Measurements from ENCODE around the gene NEDD4L.
"Not testable (repeated sequence)": the region's sequence is repeated elsewhere in the genome, so short reads cannot be mapped to it uniquely, and the experiment has no call there.

The NEDD4L gene

DNA sequence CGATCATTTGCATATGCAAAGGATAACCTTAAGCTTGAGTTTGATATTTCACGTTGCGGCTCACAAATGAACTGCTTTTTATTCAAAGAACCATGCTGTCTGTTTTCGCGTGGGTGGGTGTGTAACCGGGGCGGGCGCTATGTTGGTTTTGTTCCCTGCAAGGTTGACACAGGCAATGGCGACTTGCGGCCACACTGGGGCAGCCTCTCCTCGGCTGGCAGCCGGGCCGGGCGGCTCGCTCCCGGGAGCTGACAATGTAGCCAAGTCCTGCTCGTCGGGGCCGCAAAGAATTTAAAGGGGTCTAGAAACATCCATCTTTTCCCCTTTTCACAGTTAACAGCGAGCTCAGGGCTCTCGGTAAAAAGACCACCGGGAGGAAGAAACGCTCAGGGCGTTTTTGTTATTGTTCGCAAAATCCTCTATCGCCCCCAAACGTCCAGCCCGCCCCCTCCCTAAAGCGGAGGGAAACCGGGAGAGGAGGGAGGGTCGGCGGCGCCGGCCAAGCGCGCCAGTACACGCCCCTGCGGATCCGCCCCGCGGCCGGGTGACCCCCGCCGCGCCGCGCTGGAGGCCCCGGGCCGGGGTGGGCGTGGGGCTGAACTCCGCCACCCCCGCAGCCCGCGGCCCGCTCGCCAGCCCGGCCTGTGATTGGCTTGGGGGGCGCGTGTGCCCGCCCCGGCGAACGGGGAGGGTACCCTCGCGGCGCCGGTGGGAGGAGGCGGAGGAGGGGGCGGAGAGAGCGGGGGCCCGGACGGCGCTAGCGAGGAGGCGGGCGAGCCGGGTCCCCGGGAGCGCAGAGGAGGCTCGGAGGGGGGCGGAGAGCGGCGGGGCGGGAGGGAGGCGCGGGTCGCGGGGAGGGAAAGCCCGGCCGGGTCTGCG, at the start of gene NEDD4L:
TSS of gene NEDD4L (plus strand) at position 736 of the 879 bp plus-strand sequence. CDS start 435 bp downstream, outside the sequence.
- DNase-seq (ENCODE audit: low read depth in 2 of 2, low spot score in 1 of 2): peak; percentile 60 to 71

- DNase-seq (ENCODE audit: low read depth in 2 of 2, low spot score in 1 of 2): no peak
Observed at GRCh38 chr18:57995331-57995730, 48.7 kb upstream of the NEDD4L start.

DNA sequence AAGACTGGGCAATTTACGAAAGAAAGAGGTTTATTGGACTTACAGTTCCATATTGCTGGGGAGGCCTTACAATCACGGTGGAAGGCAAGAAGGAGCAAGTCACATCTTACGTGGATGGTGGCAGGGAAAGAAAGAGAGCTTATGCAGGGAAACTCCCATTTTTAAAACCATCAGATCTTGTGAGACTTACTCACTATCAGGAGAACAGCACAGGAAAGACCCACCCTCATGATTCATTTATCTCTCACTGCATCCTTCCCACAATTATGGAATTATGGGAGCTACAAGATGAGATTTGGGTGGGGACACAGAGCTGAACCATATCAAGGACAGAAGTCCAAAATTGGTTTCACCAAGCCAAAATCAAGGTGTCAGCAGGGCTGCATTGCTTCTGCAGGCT, 47.1 kb upstream of the NEDD4L start:
- DNase-seq (ENCODE audit: low read depth in 2 of 2, low spot score in 1 of 2): not testable (repeated sequence)

GRCh38 chr18:57997820-57998219, 46.2 kb upstream of the NEDD4L start:
- no peak for DNase-seq (ENCODE audit: low read depth in 2 of 2, low spot score in 1 of 2)

- no peak for DNase-seq (ENCODE audit: low read depth in 2 of 2, low spot score in 1 of 2)
Observed at GRCh38 chr18:57998461-57998860, 45.6 kb upstream of the NEDD4L start.

DNA sequence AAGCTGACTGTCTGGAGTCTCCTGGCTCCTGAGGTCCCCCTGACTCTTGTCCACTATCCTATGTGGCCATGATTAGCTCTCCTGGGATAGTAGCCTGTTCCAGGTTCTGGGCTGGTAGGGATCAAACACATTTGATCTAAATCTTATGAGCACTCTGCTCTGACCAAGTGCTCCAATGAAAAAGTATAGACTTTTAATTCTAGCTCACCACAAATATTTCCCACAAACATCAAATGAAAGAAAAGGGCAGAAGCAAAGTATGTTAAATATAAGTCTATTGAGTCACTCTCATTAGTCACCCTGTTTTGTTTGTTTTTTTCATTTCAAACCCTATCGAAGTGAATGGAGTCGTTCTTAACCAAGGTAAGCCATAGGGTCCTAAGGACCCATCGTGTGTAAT, 39.7 kb upstream of the NEDD4L start:
- no peak for DNase-seq (ENCODE audit: low read depth in 2 of 2, low spot score in 1 of 2)

DNA sequence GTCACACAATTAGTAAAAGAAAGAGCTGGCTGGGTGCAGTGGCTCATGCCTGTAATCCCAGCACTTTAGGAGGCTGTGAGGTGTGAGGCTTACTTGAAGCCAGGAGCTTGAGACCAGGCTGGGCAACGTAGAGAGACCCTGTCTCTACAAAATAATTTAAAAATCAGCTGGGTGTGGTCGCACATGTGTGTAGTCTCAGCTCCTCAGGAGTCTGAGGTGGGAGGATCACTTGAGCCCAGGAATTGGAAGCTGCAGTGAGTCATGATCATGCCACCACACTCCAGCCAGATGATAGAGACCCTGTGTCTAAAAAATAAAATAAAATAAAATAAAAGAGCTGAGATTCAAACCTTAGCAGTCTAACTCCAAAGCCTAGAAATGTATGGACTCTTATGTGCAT, 39.0 kb upstream of the NEDD4L start:
- DNase-seq (ENCODE audit: low read depth in 2 of 2, low spot score in 1 of 2): no peak

- no peak for DNase-seq (ENCODE audit: low read depth in 2 of 2, low spot score in 1 of 2)
Observed at GRCh38 chr18:58005885-58006523, 38.0 kb upstream of the NEDD4L start.

DNA sequence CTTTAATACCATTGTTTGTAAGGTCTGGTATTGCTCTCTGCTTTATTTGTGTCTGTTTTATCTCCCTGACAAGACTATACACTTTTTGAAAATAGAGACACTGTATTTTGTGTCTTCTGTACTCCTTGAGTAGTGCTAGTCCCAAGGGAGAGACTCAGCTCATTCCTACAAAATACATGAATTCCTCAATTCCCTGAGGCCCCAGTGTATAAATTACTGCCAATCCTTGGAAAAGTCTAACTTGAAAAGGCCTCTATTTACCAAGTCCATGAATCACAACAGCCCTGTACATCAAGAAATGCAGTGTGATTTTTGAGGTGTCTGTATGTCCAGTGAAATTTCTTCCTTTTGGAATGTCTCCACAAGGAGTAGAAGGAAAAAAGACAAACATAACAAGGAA, 34.9 kb upstream of the NEDD4L start:
- no peak for DNase-seq (ENCODE audit: low read depth in 2 of 2, low spot score in 1 of 2)

- no peak for DNase-seq (ENCODE audit: low read depth in 2 of 2, low spot score in 1 of 2)
Observed at GRCh38 chr18:58010265-58010664, 33.8 kb upstream of the NEDD4L start.

DNA sequence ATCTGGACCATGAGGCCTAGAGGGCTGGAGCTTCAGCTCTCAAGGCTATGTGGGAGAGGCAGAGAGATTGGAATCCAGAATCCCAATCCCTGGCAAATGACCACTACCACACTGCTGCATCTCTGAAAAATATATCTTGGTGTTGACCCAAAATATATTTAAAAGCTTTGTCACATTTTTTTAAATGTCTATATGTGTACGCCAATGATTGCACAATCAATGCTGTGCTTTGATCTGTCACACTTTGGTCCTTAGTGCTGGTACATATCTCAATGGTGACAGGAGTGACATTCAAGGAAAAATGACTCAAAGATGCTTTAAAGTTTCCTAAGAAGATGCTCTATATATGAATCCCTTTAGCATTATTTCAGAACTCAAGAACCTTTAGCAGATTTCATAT, 31.7 kb upstream of the NEDD4L start:
- no peak for DNase-seq (ENCODE audit: low read depth in 2 of 2, low spot score in 1 of 2)

DNA sequence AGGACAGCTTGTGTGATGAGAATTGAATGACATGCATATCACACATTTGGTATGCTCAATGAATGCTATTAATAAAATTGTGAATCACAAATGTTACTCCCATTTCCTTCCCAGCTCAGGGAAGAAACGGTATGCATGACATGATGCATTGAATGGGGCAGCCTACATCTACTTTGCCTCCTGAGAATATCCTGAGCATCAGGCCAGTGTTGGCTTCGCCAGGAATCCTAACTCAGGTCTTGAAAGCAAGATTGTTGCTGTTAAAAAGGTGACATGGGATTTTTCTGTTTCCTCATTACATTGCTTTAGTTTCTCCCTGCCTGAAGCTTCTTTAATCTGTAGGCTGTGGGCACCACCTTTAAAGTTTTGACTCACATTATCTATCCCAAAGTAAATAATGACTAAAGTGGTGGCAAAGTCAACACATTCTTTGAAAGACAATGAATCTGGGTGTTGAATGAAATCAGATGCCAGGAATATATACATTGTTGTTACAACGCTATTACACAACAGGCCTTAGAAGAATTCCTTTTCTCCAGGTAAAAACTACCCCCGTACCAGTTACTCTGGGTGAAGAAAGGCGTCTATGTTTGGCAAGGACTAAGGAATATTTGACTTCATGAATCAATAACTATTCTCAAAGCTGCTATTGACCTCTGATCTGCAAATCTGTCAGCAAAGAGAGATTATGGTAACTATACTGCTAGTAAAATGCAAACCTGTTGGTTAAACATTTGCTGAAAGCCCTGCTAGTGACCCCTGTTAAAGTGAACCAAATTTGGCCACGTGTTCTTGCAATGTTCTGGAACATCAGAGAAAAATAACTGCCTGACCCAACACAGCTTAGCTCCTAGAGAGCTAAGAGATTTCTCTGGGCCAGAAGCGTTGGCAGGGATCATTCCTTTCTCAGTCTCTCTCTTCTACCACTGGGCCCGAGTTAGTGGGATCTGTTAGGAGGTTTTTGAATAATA, 30.5 kb upstream of the NEDD4L start:
- no peak for DNase-seq (ENCODE audit: low read depth in 2 of 2, low spot score in 1 of 2)

DNA sequence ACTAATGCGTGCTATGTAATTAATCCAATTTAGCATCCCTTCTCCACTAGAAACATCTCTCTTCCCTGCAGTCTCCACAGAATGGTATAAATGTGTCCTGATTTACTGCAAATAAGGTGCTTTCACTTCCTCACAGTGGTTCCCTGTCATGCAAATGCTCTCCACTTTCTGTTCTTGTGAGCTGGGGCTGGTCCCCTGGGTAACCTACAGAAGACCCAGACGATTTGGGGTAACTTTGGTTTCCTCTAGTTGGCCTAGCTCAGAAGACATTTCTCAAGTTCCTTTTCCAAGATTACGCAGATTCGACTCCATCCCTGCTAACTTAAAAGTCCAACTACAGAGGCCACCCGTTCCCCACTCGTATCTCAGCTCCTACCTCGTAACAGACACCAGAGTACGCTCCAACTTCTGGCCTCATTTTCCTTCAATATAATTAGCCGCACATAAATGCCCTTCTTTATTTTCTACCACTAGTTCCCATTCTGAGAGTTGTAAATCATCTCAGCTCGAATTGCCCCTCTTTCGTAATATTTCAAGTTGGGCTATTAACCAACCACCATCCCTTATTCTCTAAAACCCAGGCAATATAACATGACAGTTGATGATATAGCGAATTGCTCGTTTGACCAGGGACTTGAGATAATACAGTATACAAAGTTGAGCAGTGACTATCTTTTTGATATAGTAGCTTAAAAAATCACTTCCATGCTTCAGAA, 28.8 kb upstream of the NEDD4L start:
- DNase-seq (ENCODE audit: low read depth in 2 of 2, low spot score in 1 of 2): no peak

DNA sequence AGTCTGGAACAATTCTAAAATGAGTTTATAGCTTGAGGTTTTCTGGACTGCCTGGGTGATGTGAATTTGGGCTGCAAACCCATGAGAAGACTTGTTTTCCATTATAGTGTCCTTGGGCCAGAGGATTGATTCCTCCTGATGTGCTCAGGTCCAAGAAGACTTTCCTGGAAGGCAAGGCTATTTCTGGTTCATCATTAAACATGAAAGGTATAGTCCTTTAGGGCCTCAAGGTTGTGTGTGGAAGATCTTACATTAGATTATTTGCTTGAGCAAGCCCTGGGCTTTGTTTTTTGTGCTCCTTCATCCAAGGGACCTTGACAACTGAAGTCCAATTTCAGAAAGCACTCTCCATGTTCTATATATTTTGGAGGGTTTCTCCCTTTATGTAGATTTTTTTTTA, 26.8 kb upstream of the NEDD4L start:
- DNase-seq (ENCODE audit: low read depth in 2 of 2, low spot score in 1 of 2): no peak

DNA sequence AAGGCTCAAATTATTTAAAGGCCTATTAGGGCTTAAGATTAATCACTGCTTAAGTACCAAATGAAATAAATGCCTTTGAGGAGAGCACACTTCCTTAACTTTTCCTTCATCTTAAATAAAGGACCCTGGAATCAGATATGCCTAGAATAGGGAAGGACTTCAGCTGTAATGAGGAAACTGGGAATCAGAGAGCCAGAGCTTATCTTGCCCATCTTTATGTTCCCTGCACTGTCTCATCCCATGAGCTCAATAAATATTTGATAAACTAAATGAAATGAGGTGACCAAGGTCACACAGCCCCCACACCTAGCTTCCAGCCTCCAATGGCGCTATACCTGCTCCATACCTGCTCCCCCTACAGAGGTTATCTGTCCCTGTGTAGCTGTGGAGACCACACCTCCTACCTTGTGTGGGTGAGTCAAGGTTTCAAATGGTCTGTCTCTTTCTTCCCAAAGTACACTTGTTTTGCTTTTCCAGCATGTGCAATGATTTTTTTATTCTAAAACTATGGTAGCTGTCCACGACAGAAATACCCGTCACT, 23.4 kb upstream of the NEDD4L start:
- DNase-seq (ENCODE audit: low read depth in 2 of 2, low spot score in 1 of 2): no peak

GRCh38 chr18:58021504-58021903, 22.5 kb upstream of the NEDD4L start:
- no peak for DNase-seq (ENCODE audit: low read depth in 2 of 2, low spot score in 1 of 2)

- no peak for DNase-seq (ENCODE audit: low read depth in 2 of 2, low spot score in 1 of 2)
Observed at GRCh38 chr18:58023108-58023507, 20.9 kb upstream of the NEDD4L start.

- no peak for DNase-seq (ENCODE audit: low read depth in 2 of 2, low spot score in 1 of 2)
Observed at GRCh38 chr18:58024139-58024538, 19.9 kb upstream of the NEDD4L start.

- DNase-seq (ENCODE audit: low read depth in 2 of 2, low spot score in 1 of 2): no peak
Observed at GRCh38 chr18:58025205-58025604, 18.8 kb upstream of the NEDD4L start.

DNA sequence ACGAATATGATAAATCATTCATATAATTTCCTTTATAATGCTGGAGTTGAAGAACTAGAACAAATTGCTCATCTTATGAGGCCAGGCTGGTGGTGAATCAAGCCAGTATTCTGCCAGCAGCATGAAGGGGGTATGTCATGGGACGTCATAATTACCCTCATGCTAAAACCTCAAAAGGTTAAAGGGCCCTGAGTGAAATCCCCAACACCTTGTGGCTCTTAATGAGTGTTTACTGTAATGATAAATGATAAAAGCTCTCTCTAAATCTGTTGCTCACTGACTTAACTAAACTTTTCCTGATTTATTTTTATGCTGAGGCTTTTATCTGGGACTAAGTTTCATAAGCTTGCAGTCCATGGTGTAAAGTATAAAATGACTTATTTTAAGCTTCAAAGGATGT, 18.3 kb upstream of the NEDD4L start:
- DNase-seq (ENCODE audit: low read depth in 2 of 2, low spot score in 1 of 2): no peak

- no peak for DNase-seq (ENCODE audit: low read depth in 2 of 2, low spot score in 1 of 2)
Observed at GRCh38 chr18:58026395-58026794, 17.6 kb upstream of the NEDD4L start.

Data from stimulated activated CD8-positive, alpha-beta memory T cell treated with anti-CD3 and anti-CD28 coated beads, Interleukin-4, amount 100 ng/mL, for 4 hours (primary cell).